CD4-positive, alpha-beta T cell (primary cell): Measurements from ENCODE around the gene TLCD2. TPM values are rescaled to one million over a fixed set of nuclear protein-coding genes. Genes with fewer than 3 reads are reported as not detected.

Experiments used
- ATAC-seq: fragments of 200-7000 bp; cut with Tn5 transposase; one replicate; pipeline ENCODE4 v1.10.0; 2022; ENCODE audit warnings: mild to moderate bottlenecking; ENCODE audit not compliant: poor library complexity
- CTCF ChIA-PET: fragments of 350-600 bp; sonication (Branson Sonifier 250); formaldehyde crosslinking; loops from one replicate; lab custom pipeline; 2021; ENCODE audit warnings: antibody characterized with exemption, inconsistent platforms; lab: Charles Lee
- POLR2A ChIA-PET: fragments of 350-600 bp; sonication (Branson Sonifier 250); formaldehyde crosslinking; loops from one replicate; lab custom pipeline; 2021; ENCODE audit warnings: antibody characterized with exemption, inconsistent platforms; lab: Charles Lee
- DNase-seq, 14 experiments: peaks; one replicate each; pipeline ENCODE4 v3.0.0-alpha.2; 2013 to 2020; ENCODE audit warnings: mixed read lengths in 2 of 14
- H3K27ac ChIP-seq, 2 donors: one replicate each; pipeline versions ENCODE4 v1.5.1 to v1.7.0; 2013; ENCODE audit warnings: low read length in 2 of 2, low read depth in 1 of 2, mild to moderate bottlenecking in 1 of 2
- H3K27me3 ChIP-seq, 2 experiments: 1 replicate in 1 of 2; 2 replicates in 1 of 2; pipeline versions ENCODE4 v1.6.1 to v1.7.0; 2013; ENCODE audit warnings: low read length in 2 of 2, control low read depth in 1 of 2, mild to moderate bottlenecking in 1 of 2, moderate library complexity in 1 of 2; ENCODE audit not compliant: insufficient read depth in 2 of 2, control insufficient read depth in 1 of 2
- H3K36me3 ChIP-seq: one replicate; pipeline ENCODE4 v1.6.1; 2013; ENCODE audit warnings: low read length, control low read depth; ENCODE audit not compliant: insufficient read depth
- H3K4me1 ChIP-seq: one replicate; pipeline ENCODE4 v1.6.1; 2013; ENCODE audit warnings: low read length, control low read depth; ENCODE audit not compliant: insufficient read depth
- H3K4me3 ChIP-seq: one replicate; pipeline ENCODE4 v1.5.1; 2013; ENCODE audit warnings: mild to moderate bottlenecking, low read length, moderate library complexity
- H3K9me3 ChIP-seq, 2 experiments: 1 replicate in 1 of 2; 2 replicates in 1 of 2; pipeline versions ENCODE4 v1.6.1 to v1.7.0; 2013; ENCODE audit warnings: low read length in 2 of 2, mild to moderate bottlenecking in 2 of 2, control low read depth in 1 of 2, moderate library complexity in 1 of 2; ENCODE audit not compliant: control insufficient read depth in 1 of 2, insufficient read depth in 1 of 2
- H3K27ac Mint-ChIP-seq: one replicate; pipeline ENCODE4 v1.8.0; 2020; ENCODE audit warnings: mixed read lengths
- H3K27me3 Mint-ChIP-seq: one replicate; pipeline ENCODE4 v1.8.0; 2021; ENCODE audit warnings: mixed read lengths
- H3K36me3 Mint-ChIP-seq: one replicate; pipeline ENCODE4 v1.8.0; 2021; ENCODE audit warnings: low read depth, mixed read lengths
- H3K4me1 Mint-ChIP-seq: one replicate; pipeline ENCODE4 v1.8.0; 2021; ENCODE audit warnings: low read depth, mixed read lengths
- H3K4me3 Mint-ChIP-seq: one replicate; pipeline ENCODE4 v1.8.0; 2020; ENCODE audit warnings: mild to moderate bottlenecking, mixed read lengths
- H3K9me3 Mint-ChIP-seq: one replicate; pipeline ENCODE4 v1.8.0; 2020; ENCODE audit warnings: mixed read lengths
- intact Hi-C, 2 experiments: fragments of 100-400 bp; cut with DNase I in 1 of 2; cut with micrococcal nuclease in 1 of 2; formaldehyde crosslinking; loops; one replicate each; pipeline versions ENCODE4 v1.15.1 to v1.9.0; 2023 to 2025; cut with DNase I, micrococcal nuclease
- total RNA-seq, 174 experiments: library from RNA in 2 of 174; stranded (reverse) in 2 of 174; gene quantifications; one replicate each; pipeline ENCODE4 v1.2.3 and lab custom pipeline; 2021 to 2026
- TF ChIP-seq, protein P1 (sequence below): fragments of 200-600 bp; IDR thresholded peaks from one replicate; pipeline ENCODE4 v1.8.0; 2022; ENCODE audit warnings: antibody characterized with exemption, mild to moderate bottlenecking

TLCD2 gene
- total RNA-seq, 2 experiments from 2014 or later = 0.19 to 0.34 TPM

GRCh38 chr17:1755827-1756262 lies 45.7 kb upstream of the TLCD2 start:
- no peaks in the 10 kb centered on the region for H3K36me3 ChIP-seq
- POLR2A ChIA-PET = no interaction called here
- no peaks in the 10 kb centered on the region for H3K9me3 Mint-ChIP-seq
- no peak overlapping the region for H3K27ac Mint-ChIP-seq
- TF ChIP-seq, protein P1, sequence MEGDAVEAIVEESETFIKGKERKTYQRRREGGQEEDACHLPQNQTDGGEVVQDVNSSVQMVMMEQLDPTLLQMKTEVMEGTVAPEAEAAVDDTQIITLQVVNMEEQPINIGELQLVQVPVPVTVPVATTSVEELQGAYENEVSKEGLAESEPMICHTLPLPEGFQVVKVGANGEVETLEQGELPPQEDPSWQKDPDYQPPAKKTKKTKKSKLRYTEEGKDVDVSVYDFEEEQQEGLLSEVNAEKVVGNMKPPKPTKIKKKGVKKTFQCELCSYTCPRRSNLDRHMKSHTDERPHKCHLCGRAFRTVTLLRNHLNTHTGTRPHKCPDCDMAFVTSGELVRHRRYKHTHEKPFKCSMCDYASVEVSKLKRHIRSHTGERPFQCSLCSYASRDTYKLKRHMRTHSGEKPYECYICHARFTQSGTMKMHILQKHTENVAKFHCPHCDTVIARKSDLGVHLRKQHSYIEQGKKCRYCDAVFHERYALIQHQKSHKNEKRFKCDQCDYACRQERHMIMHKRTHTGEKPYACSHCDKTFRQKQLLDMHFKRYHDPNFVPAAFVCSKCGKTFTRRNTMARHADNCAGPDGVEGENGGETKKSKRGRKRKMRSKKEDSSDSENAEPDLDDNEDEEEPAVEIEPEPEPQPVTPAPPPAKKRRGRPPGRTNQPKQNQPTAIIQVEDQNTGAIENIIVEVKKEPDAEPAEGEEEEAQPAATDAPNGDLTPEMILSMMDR = no peak
- H3K4me3 ChIP-seq = no peak overlapping the region
- peaks cover 14% of the 10 kb centered on the region for H3K4me1 ChIP-seq
- H3K27ac ChIP-seq = no peak overlapping the region
- ATAC-seq (no peak), DNase-seq (no peak)
- H3K4me1 Mint-ChIP-seq = peaks cover 13% of the 10 kb centered on the region
- H3K36me3 Mint-ChIP-seq = no peaks in the 10 kb centered on the region
- CTCF ChIA-PET = no interaction called here
- H3K4me3 Mint-ChIP-seq = no peak overlapping the region
- H3K9me3 ChIP-seq = no peaks in the 10 kb centered on the region
- no peaks in the 10 kb centered on the region for H3K27me3 ChIP-seq
- H3K27me3 Mint-ChIP-seq = no peaks in the 10 kb centered on the region
- intact Hi-C loops = no loop called here

GRCh38 chr17:1755252-1755826 lies 45.2 kb upstream of the TLCD2 start:
- Histone ChIP-seq H3K4me3 (no peak overlapping the region), H3K4me1 (peaks cover 9% of the 10 kb centered on the region), H3K27ac (no peak overlapping the region), H3K9me3 (no peaks in the 10 kb centered on the region), H3K36me3 (no peaks in the 10 kb centered on the region), H3K27me3 (no peaks in the 10 kb centered on the region)
- DNase-seq = no peak
- ChIA-PET POLR2A (no interaction called here), CTCF (no interaction called here)
- Mint-ChIP-seq H3K36me3 (no peaks in the 10 kb centered on the region), H3K27ac (no peak overlapping the region), H3K9me3 (no peaks in the 10 kb centered on the region), H3K4me1 (peaks cover 8% of the 10 kb centered on the region), H3K4me3 (no peak overlapping the region), H3K27me3 (no peaks in the 10 kb centered on the region)
- no peak for ATAC-seq
- intact Hi-C loops = no loop called here
- TF ChIP-seq, protein P1 = no peak

GRCh38 chr17:1754430-1755112 lies 44.4 kb upstream of the TLCD2 start:
- no peak overlapping the region for H3K4me3 ChIP-seq
- H3K36me3 Mint-ChIP-seq = no peaks in the 10 kb centered on the region
- ChIA-PET CTCF (no interaction called here), POLR2A (interaction anchor here (0.8 kb wide), 1 partner anchor 10 kb away, joined by 4 read pairs; no protein-coding TSS in a partner anchor)
- H3K4me1 Mint-ChIP-seq = peaks cover 8% of the 10 kb centered on the region
- H3K9me3 Mint-ChIP-seq = no peaks in the 10 kb centered on the region
- H3K9me3 ChIP-seq = no peaks in the 10 kb centered on the region
- H3K36me3 ChIP-seq = no peaks in the 10 kb centered on the region
- no peak overlapping the region for H3K4me3 Mint-ChIP-seq
- DNase-seq = no peak
- H3K4me1 ChIP-seq = peaks cover 9% of the 10 kb centered on the region
- no peak overlapping the region for H3K27ac ChIP-seq
- intact Hi-C loops = no loop called here
- no peaks in the 10 kb centered on the region for H3K27me3 ChIP-seq
- H3K27ac Mint-ChIP-seq = no peak overlapping the region
- TF ChIP-seq, protein P1 = no peak
- no peak for ATAC-seq
- H3K27me3 Mint-ChIP-seq = no peaks in the 10 kb centered on the region
